Daoy (cell line): Measurements from ENCODE around the gene PLEKHO2. TPM values are rescaled to one million over a fixed set of nuclear protein-coding genes. Genes with fewer than 3 reads are reported as not detected.

Experiments
- DNase-seq: peaks from one replicate; pipeline ENCODE4 v3.0.0-alpha.2; 2015; ENCODE audit warnings: low read depth
- total RNA-seq: library from RNA; depleted of rRNA; stranded (reverse); fragments of >200 nt; shearing (Covaris generic); gene quantifications from 2 replicates; pipeline ENCODE4 v1.2.3, GENCODE V29; 2014

Gene PLEKHO2
- total RNA-seq, 1 experiment from 2014 or later: 8.7 TPM

DNA sequence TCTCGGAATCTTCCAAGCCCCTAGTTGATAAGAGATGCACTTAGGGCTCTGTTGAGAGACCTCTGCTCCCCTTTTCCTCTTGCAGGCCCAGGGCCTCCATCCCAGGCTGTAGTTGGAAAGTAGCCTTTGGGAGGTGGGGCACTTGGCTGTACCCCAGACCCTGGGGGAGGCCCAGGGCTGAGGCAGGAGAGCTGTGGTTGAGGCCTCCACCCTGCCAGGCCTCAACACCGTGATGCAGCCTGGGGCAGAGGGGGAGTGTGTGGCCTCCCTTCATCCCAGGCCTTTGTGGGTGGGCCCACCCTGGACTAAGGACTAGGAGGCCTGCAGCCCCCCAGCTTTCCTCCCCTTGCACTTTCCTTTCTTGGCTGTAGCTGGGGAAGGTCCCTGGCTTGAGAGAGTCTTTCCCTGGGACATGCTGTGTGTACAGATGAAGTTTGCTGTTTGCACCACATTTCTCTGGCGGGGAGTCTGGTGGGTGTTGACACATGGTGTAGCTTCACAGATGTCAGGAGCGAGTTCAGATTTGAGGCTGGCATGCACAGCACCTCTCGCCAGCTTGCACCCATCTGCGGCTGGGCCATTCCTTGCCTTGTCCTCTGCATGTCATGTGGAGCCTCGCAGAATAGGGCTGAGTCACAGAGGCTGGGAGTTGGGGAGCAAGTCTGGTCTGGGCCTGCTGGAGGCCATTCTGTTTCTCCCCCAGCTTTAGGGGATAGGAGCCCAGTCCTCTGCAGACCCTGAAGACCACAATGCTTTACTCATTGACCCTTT is 13.7 kb downstream of the PLEKHO2 start:
- no peak for DNase-seq

- peak; percentile 59 for DNase-seq
Observed at GRCh38 chr15:64856429-64857145, 14.9 kb downstream of the PLEKHO2 start.

DNA sequence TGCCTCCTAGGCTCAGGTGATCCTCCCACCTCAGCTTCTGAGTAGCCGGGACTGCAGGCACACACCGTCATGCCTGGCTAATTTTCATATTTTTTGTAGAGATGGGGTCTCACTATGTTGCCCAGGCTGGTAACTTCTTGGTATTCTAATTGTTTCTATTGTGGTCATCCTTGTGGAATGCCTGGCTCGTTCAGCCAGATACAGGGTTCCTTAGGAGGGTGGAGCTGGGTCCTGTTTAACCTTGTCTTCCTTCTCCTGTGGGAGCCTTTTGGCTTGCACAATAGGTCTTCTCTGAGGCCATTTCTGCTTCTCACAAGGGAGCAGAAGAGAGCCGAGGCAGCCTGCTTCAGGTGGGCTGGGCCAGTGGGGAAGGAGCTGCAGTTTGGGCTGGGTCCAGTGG is 15.7 kb downstream of the PLEKHO2 start:
- no peak for DNase-seq

- no peak for DNase-seq
Observed at GRCh38 chr15:64858021-64858575, 16.4 kb downstream of the PLEKHO2 start.

DNA sequence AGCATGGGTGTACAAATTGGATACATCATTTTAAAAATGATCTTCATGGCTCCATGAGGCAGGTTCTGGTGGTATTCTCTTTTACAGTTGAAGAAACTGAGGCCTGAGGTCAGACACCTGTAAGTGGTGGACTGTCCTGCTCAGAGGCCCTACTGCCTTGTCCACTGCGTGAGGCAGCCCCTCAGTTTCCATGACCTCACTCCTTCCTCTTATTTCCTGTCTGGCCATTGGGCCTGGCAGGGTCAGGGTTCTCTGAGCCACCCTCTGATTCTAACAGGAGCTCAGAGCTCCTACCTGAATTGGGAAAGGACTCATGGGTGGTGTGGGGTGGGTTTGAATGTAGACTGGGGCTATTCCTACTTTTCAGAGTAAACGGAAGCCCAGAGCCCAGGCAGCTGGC is 17.5 kb downstream of the PLEKHO2 start:
- DNase-seq: no peak

- DNase-seq: no peak
Observed at GRCh38 chr15:64861331-64861730, 19.6 kb downstream of the PLEKHO2 start.

GRCh38 chr15:64861960-64862359 is 20.2 kb downstream of the PLEKHO2 start:
- DNase-seq: no peak

DNA sequence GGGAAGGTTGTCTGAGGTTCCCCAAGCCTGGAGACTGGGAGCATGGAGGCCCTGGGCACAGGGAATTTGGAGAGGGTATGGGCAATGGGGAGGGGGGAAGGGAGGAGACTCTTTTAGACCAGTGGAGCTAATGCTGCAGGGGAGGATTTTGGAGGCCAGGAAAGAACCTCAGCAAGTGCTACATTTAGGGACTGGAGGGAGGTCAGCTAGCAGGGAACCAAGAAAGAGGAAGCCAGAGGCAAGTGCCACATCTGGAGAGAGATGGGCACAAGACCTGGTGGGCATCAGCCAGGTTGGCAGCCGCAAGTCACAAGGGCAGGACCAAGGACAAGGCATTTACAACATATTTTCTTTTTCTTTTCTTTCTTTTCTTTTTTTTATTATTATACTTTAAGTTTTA is 20.7 kb downstream of the PLEKHO2 start:
- no peak for DNase-seq

- DNase-seq: no peak
Observed at GRCh38 chr15:64864068-64864467, 22.4 kb downstream of the PLEKHO2 start.

GRCh38 chr15:64865126-64865997 is 23.6 kb downstream of the PLEKHO2 start:
- DNase-seq: no peak

- DNase-seq: peak; percentile 93
Observed at GRCh38 chr15:64865998-64866520, 24.3 kb downstream of the PLEKHO2 start.

GRCh38 chr15:64869501-64869900 is 27.8 kb downstream of the PLEKHO2 start:
- no peak for DNase-seq

- no peak for DNase-seq
Observed at GRCh38 chr15:64870353-64870752, 28.6 kb downstream of the PLEKHO2 start.

DNA sequence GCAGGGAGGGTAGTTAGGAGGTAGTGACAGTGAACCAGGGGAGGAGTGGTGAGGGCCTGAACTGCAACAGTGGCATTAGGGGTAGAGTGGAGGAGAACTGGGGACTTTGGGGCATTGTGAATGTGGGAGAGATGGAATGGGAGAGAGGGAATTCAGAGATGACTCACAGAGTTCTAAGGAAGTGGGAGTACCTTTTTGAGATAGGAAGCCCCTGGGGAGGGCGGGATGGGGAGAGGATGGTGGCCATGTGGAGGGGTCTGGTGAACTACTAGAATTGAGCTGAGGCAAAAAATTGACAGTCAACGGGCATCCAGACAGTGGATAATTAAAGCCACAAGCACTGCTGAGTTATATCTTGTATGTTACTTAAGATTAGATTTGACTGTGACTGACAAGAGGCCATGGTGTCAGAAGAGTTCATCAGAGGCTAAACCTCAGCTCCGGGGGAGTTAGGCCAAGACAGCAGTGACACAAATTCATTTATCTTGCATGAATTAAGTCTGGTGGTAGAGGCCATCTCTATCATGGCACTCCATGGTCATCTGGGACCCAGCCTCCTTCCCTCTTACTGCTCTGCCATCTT is 34.0 kb downstream of the PLEKHO2 start:
- peak; percentile 41 for DNase-seq

DNA sequence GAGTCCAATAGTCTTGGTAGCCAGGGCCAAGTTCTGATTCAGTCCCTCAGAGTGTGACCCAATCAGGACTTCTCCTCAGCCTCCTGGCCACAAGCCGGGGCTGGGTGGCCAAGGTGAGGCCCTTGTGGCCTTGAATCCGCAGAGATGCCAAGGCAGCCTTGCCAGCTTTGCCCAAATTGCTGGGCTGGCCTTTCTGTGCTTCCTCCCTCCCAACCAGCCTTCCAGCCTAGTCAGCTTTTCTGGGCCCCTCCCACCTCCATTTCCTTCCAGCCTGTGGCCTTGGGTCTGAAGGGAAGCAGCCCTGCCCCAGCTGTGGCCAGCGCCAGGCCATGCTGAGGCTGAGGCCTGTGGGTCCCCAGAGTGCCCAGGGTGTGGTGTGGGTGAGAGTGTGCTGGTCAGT is 35.7 kb downstream of the PLEKHO2 start:
- peak; percentile 44 for DNase-seq

DNA sequence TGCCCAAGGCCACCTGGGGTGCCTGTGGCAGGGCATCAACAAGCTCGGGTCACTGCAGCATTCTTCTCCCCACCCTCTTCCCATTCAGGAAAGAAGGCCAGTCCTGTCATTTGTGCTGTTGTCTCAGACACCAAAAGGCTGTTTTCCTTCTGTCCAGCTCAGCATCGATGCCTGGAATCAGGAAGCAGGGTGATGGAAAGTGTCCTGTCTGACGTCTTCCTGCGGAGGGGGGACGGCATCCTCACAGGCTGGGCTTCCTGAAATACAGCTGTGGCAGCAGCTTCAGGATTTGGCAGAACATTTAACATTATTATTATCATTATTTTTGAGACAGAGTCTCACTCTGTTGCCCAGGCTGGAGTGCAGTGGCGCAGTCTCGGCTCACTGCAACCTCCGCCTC is 37.0 kb downstream of the PLEKHO2 start:
- DNase-seq: no peak

- peak; percentile 47 for DNase-seq
Observed at GRCh38 chr15:64883100-64883581, 41.4 kb downstream of the PLEKHO2 start.

DNA sequence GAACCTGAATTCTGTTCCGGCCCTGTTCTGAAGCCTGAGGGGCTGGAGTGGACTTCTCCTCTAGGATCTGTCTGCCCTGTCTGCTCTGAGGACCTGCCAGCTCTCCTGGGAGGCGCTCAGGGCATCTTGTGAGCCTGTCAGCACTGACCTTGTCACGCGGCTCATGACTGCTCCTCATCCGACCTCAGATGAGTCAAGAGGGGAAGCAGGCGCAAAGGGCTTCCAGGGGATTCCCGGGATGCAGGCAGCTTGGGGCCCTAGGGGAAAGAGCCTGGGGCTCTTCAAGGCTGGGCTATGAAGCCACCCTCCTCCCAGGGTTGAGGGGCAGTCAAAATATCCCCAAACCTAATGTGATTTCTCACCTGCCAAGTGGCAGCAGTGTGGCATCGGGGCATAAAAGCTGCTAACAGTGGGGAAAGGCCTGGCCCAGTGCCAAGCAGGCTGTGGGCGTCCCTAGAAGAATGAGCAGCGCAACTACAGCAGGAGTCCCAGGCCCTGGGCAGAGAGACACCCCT is 42.3 kb downstream of the PLEKHO2 start:
- peak; percentile 96 for DNase-seq

- DNase-seq: no peak
Observed at GRCh38 chr15:64884679-64885078, 43.0 kb downstream of the PLEKHO2 start.

DNA sequence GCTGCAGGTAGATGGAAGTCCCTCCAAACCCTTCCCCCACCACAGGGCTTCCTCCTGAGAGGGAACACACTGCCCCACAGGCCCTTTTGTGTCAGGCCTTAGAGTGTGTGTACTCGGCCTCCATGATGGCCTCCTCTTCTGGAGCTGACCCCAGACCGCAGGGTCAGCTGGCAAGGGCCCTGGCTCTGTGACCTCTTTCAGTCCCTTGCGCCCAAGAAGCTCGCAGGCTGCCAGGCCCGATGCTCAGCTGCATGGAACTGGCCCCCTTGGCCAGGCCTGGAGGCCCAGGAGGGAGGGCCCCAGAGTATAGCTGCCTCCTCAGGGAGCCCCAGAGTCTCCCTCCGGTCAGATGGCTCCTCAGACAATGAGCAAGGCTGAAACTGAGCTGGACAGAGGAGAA is 46.6 kb downstream of the PLEKHO2 start:
- DNase-seq: no peak

DNA sequence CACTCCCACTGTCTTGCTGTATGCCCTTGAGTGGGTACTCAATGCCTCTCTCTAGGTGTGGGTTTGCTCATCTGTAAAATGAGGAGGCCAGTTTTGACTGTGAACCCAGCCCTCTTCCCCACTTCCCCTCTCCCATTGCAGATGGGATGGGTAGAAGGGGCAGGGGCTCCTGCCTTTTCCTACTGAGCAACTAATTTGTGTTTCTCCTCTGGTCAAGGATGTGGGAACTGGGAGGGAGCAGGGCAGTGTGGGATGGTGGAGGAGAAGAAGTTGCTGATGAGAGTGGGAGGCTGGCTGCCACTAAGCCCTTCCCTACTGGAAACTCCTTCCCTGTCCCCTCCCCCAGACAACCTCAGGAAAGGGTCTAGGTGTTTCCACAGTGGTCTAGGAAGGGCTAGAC is 49.8 kb downstream of the PLEKHO2 start:
- no peak for DNase-seq
